IMR-90 (cell line): ENCODE measurements around the gene OR13C2. TPM values are rescaled to one million over a fixed set of nuclear protein-coding genes. Genes with fewer than 3 reads are reported as not detected.

ENCODE experiments used
- ATAC-seq: fragments of 200-7000 bp; cut with Tn5 transposase; 2 replicates; pipeline ENCODE4 v1.9.1; 2020; ENCODE audit warnings: low read depth, mild to moderate bottlenecking, moderate library complexity
- BruUV-seq: library from RNA; stranded (reverse); fragments of 400-500 nt; replicated peaks from 2 replicates; lab custom pipeline; 2021; lab: Mats Ljungman, UMichigan
- CTCF ChIA-PET: fragments of 300-600 bp; formaldehyde crosslinking; extraction: SDS; loops from one replicate; lab custom pipeline; 2021; ENCODE audit warnings: antibody characterized with exemption; lab: Yijun Ruan, JAX
- POLR2A ChIA-PET: fragments of 300-600 bp; sonication (Branson Sonifier 250); formaldehyde crosslinking; loops from one replicate; lab custom pipeline; 2022; ENCODE audit warnings: antibody characterized with exemption; ENCODE audit not compliant: unreplicated experiment; lab: Charles Lee
- DNase-seq: peaks from one replicate; pipeline ENCODE4 v3.0.0; 2013
- H2AFZ ChIP-seq: replicated peaks from 2 replicates; pipeline ENCODE3; 2013; ENCODE audit warnings: low read length, mild to moderate bottlenecking; ENCODE audit not compliant: poor library complexity
- H2AK5ac ChIP-seq: 2 replicates; pipeline ENCODE4 v1.6.1; 2013; ENCODE audit warnings: low read depth, low read length, inconsistent platforms
- H2AK9ac ChIP-seq: replicated peaks from 2 replicates; pipeline ENCODE3; 2013; ENCODE audit warnings: mild to moderate bottlenecking, low read depth, low read length, moderate library complexity; ENCODE audit not compliant: poor library complexity
- H2BK120ac ChIP-seq: 2 replicates; pipeline ENCODE4 v1.6.1; 2013; ENCODE audit warnings: low read depth, low read length, inconsistent platforms
- H2BK15ac ChIP-seq: 3 replicates; pipeline ENCODE4 v1.6.1; 2013; ENCODE audit warnings: low read depth, low read length, inconsistent platforms
- H2BK20ac ChIP-seq: 2 replicates; pipeline ENCODE4 v1.6.1; 2013; ENCODE audit warnings: low read depth, mild to moderate bottlenecking, inconsistent platforms, low read length, moderate library complexity
- H2BK5ac ChIP-seq: 2 replicates; pipeline ENCODE4 v1.6.1; 2013; ENCODE audit warnings: mild to moderate bottlenecking, low read depth, low read length, inconsistent platforms; ENCODE audit not compliant: poor library complexity, severe bottlenecking
- H3K14ac ChIP-seq: replicated peaks from 2 replicates; pipeline ENCODE4 v1.6.1; 2013; ENCODE audit warnings: low read depth, low read length, inconsistent platforms
- H3K18ac ChIP-seq: 2 replicates; pipeline ENCODE4 v1.6.1; 2013; ENCODE audit warnings: low read depth, low read length, control low read depth
- H3K23ac ChIP-seq: 2 replicates; pipeline ENCODE4 v1.6.1; 2013; ENCODE audit warnings: low read depth, low read length, inconsistent platforms
- H3K27ac ChIP-seq: 2 replicates; pipeline ENCODE4 v1.5.1; 2013; ENCODE audit warnings: mild to moderate bottlenecking, control low read depth, low read length; ENCODE audit not compliant: insufficient read depth
- H3K27me3 ChIP-seq: 2 replicates; pipeline ENCODE4 v1.6.1; 2013; ENCODE audit warnings: low read length; ENCODE audit not compliant: control insufficient read depth, insufficient read depth
- H3K36me3 ChIP-seq: 2 replicates; pipeline ENCODE4 v1.6.1; 2013; ENCODE audit warnings: low read length, mixed read lengths; ENCODE audit not compliant: control insufficient read depth, insufficient read depth
- H3K4ac ChIP-seq: 2 replicates; pipeline ENCODE4 v1.6.1; 2013; ENCODE audit warnings: low read depth, low read length, inconsistent platforms
- H3K4me1 ChIP-seq: 2 replicates; pipeline ENCODE4 v1.6.1; 2013; ENCODE audit warnings: low read length, mixed read lengths; ENCODE audit not compliant: control insufficient read depth, insufficient read depth
- H3K4me2 ChIP-seq: 2 replicates; pipeline ENCODE4 v1.6.1; 2013; ENCODE audit warnings: low read depth, mild to moderate bottlenecking, control low read depth, low read length, moderate library complexity
- H3K4me3 ChIP-seq: 2 replicates; pipeline ENCODE4 v1.5.1; 2013; ENCODE audit warnings: low read depth, mild to moderate bottlenecking, control low read depth, low read length, moderate library complexity; ENCODE audit not compliant: insufficient read depth
- H3K56ac ChIP-seq: 2 replicates; pipeline ENCODE4 v1.6.1; 2013; ENCODE audit warnings: low read length, inconsistent platforms; ENCODE audit not compliant: insufficient read depth; ENCODE audit errors: extremely low read depth
- H3K79me1 ChIP-seq, 2 experiments: 2 replicates each; pipeline ENCODE4 v1.6.1; 2013; ENCODE audit warnings: low read length in 2 of 2, inconsistent platforms in 1 of 2, low read depth in 1 of 2
- H3K9ac ChIP-seq: 2 replicates; pipeline ENCODE4 v1.6.1; 2013; ENCODE audit warnings: low read depth, low read length, control low read depth
- H3K9me1 ChIP-seq: 2 replicates; pipeline ENCODE4 v1.6.1; 2013; ENCODE audit warnings: low read length, inconsistent platforms; ENCODE audit not compliant: insufficient read depth
- H3K9me3 ChIP-seq: 2 replicates; pipeline ENCODE4 v1.6.1; 2013; ENCODE audit warnings: low read length; ENCODE audit not compliant: control insufficient read depth, insufficient read depth
- H4K20me1 ChIP-seq: 2 replicates; pipeline ENCODE4 v1.6.1; 2013; ENCODE audit warnings: low read length, inconsistent platforms; ENCODE audit not compliant: insufficient read depth
- H4K5ac ChIP-seq: 2 replicates; pipeline ENCODE4 v1.6.1; 2013; ENCODE audit warnings: mild to moderate bottlenecking, low read depth, low read length, control low read depth
- H4K8ac ChIP-seq, 2 experiments: 2 replicates each; pipeline ENCODE4 v1.6.1; 2013; ENCODE audit warnings: low read depth in 2 of 2, low read length in 2 of 2, control low read depth in 1 of 2, inconsistent platforms in 1 of 2
- H4K91ac ChIP-seq: 2 replicates; pipeline ENCODE4 v1.6.1; 2013; ENCODE audit warnings: low read depth, low read length, inconsistent platforms; ENCODE audit not compliant: insufficient read depth
- BHLHE40 ChIP-seq: fragments of 150-350 bp; IDR thresholded peaks from 2 replicates; pipeline ENCODE4 v1.6.1; 2016; ENCODE audit warnings: mild to moderate bottlenecking, low read depth, low read length
- CEBPB ChIP-seq: IDR thresholded peaks from 2 replicates; pipeline ENCODE4 v1.6.1; 2012; ENCODE audit warnings: low read depth, low read length, improper control_type of control experiment
- CHD1 ChIP-seq: IDR thresholded peaks from 2 replicates; pipeline ENCODE4 v1.6.1; 2012; ENCODE audit warnings: low read depth, low read length, improper control_type of control experiment
- MAZ ChIP-seq: IDR thresholded peaks from 2 replicates; pipeline ENCODE4 v1.6.1; 2012; ENCODE audit warnings: low read depth, mild to moderate bottlenecking, low read length, improper control_type of control experiment, moderate library complexity, borderline replicate concordance
- MXI1 ChIP-seq: IDR thresholded peaks from 2 replicates; pipeline ENCODE4 v1.6.1; 2012; ENCODE audit warnings: low read depth, mild to moderate bottlenecking, low read length, moderate library complexity, borderline replicate concordance
- NFE2L2 ChIP-seq: fragments of 150-350 bp; IDR thresholded peaks from 2 replicates; pipeline ENCODE4 v1.6.1; 2016; ENCODE audit warnings: low read depth, mild to moderate bottlenecking, low read length
- POLR2A ChIP-seq: IDR thresholded peaks from 2 replicates; pipeline ENCODE4 v1.6.1; 2012; ENCODE audit warnings: mild to moderate bottlenecking, low read depth, low read length
- RAD21 ChIP-seq: IDR thresholded peaks from 2 replicates; pipeline ENCODE4 v1.6.1; 2012; ENCODE audit warnings: low read length, improper control_type of control experiment
- RCOR1 ChIP-seq: IDR thresholded peaks from 2 replicates; pipeline ENCODE4 v1.6.1; 2012; ENCODE audit warnings: mild to moderate bottlenecking, low read length, improper control_type of control experiment; ENCODE audit not compliant: insufficient replicate concordance
- SMC3 ChIP-seq: fragments of 150-350 bp; IDR thresholded peaks from 2 replicates; pipeline ENCODE4 v1.6.1; 2016; ENCODE audit warnings: low read depth, mild to moderate bottlenecking, antibody characterized with exemption, low read length, moderate library complexity
- WGBS, 2 experiments: methylation state at CpG; one replicate each; pipeline versions ENCODE4 v1.1.5 to v1.1.7; 2013; ENCODE audit warnings: missing lambda C conversion rate in 2 of 2; ENCODE audit not compliant: insufficient read length in 1 of 2; ENCODE audit errors: extremely low coverage in 2 of 2; 5-methylcytosine and 5-hydroxymethylcytosine counted together
- dilution Hi-C: fragments of 300-500 bp; cut with HindIII; formaldehyde crosslinking; loops from one replicate; pipeline ENCODE4 v1.14.3; 2018; ENCODE audit warnings: low sequenced_read_pairs; ENCODE audit not compliant: unreplicated experiment
- in situ Hi-C: fragments of 300-500 bp; cut with MboI; formaldehyde crosslinking; loops from 3 replicates; pipeline ENCODE4 v1.14.3; 2019; ENCODE audit warnings: low sequenced_read_pairs, inconsistent platforms, mixed read lengths
- intact Hi-C: fragments of 100-400 bp; cut with micrococcal nuclease; formaldehyde crosslinking; loops from 2 replicates; pipeline ENCODE4 v1.10.0; 2022
- polyA plus RNA-seq, 3 experiments: library from polyadenylated mRNA; depleted of rRNA; stranded (reverse); fragments of >200 nt; gene quantifications; 2 replicates each; pipeline ENCODE4 v1.2.3, GENCODE V29; 2012; ENCODE audit warnings: low replicate concordance in 1 of 3
- total RNA-seq: library from RNA; depleted of rRNA; stranded (reverse); fragments of >200 nt; gene quantifications from 2 replicates; pipeline ENCODE4 v1.2.3, GENCODE V29; 2012
- TF ChIP-seq, protein P1 (sequence below): fragments of 150-350 bp; IDR thresholded peaks from 2 replicates; pipeline ENCODE4 v1.6.1; 2017; ENCODE audit warnings: mild to moderate bottlenecking, antibody characterized with exemption, low read length, low read depth
- TF ChIP-seq, protein P2 (sequence below): fragments of 150-350 bp; IDR thresholded peaks from 2 replicates; pipeline ENCODE4 v1.6.1; 2016; ENCODE audit warnings: low read depth, mild to moderate bottlenecking, low read length, moderate library complexity, borderline replicate concordance
- TF ChIP-seq, protein P3 (sequence below): conservative IDR thresholded peaks from 2 replicates; pipeline ENCODE4 v1.5.1; 2012; ENCODE audit warnings: mild to moderate bottlenecking, low read depth, low read length, improper control_type of control experiment

OR13C2 gene
- total and polyA plus RNA-seq, 2 of the 4 experiments (the other 2 are of a cell fraction): not detected

DNA sequence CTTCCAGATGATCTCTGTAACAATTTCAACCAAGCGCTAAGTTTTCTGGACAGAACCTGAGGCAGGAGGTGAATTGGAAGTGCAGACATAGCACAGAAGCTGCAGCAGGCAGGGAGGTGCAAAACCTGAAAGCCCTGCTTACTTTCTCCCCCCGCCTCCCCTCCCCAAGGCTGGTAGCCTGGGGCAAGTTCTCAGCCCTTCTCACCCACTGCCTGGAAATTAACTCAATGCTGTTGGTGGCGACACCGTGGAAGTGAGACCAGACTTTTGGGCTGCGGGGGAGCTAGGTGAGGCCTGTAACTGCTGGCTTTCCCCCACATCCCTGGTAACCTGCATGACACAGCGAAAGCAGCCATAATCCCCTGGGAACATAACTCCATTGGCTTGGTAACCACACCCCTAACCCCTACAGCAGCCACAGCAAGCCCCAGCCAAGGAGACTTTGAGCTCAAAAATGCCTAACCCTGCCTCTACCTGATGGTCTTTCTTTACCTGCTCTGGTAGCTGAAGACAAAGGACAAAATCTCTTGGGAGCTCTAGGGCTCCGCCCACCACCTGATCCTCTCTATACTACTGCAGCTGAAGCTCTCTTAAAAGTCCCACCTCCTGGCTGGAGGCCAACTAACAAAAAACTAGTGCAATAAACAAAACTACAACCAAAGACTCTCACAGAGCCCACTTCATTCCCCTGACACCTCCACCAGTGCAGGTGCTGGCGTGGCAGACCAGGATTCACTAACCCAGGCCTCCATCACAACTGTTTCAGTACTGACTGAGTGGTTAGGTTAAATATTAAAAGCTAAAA is 48.4 kb downstream of the OR13C2 start (continued):
- TF ChIP-seq POLR2A: no peak

DNA sequence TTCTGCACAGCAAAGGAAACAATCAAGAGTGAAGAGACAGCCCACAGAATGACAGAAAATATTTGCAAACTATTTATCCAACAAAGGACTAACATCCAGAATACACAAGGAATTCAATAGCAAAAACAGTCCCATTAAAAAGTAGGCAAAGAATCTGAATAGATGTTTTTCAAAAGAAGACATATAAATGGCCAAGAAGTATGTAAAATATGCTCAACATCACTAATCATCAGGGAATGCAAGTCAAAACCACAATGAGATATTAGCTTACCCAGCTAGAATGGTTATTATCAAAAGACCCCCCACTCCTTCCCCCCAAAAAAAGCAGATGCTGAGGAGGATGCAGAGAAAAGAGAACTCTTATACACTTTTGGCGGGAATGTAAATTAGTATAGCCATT is 49.9 kb downstream of the OR13C2 start:
- ChIA-PET POLR2A (no interaction called here), CTCF (no interaction called here)
- Histone ChIP-seq H4K20me1 (no peaks in the 10 kb centered on the region), H3K23ac (no peak overlapping the region), H2BK120ac (no peak overlapping the region), H3K14ac (no peak overlapping the region), H3K9me1 (no peaks in the 10 kb centered on the region), H2BK15ac (no peak overlapping the region), H3K4me3 (no peak overlapping the region), H4K5ac (no peak overlapping the region), H2AK9ac (no peak overlapping the region), H3K27ac (no peak overlapping the region), H4K8ac (no peak overlapping the region), H2BK5ac (no peak overlapping the region), H3K9ac (no peak overlapping the region), H3K36me3 (no peaks in the 10 kb centered on the region), H3K4me2 (no peak overlapping the region), H3K4me1 (no peaks in the 10 kb centered on the region), H2AK5ac (no peak overlapping the region), H3K9me3 (peaks cover 3% of the 10 kb centered on the region; the same call in 1 of the 2 replicates), H3K4ac (no peak overlapping the region), H3K79me1 (no peaks in the 10 kb centered on the region), H3K27me3 (no peaks in the 10 kb centered on the region), H2BK20ac (no peak overlapping the region), H4K91ac (no peak overlapping the region), H2AFZ (no peak overlapping the region), H3K56ac (no peak overlapping the region), H3K18ac (no peak overlapping the region)
- in situ Hi-C loops (no loop called here), dilution Hi-C loops (no loop called here), intact Hi-C loops (no loop called here)
- no CpG with 5 or more reads among the region's 1 CpG for WGBS, 2 experiments
- TF ChIP-seq POLR2A (no peak), CEBPB (no peak), SMC3 (no peak), BHLHE40 (no peak), MAZ (no peak), RCOR1 (no peak), MXI1 (no peak), NFE2L2 (no peak), RAD21 (no peak), CHD1 (no peak)
- TF ChIP-seq, protein P1, sequence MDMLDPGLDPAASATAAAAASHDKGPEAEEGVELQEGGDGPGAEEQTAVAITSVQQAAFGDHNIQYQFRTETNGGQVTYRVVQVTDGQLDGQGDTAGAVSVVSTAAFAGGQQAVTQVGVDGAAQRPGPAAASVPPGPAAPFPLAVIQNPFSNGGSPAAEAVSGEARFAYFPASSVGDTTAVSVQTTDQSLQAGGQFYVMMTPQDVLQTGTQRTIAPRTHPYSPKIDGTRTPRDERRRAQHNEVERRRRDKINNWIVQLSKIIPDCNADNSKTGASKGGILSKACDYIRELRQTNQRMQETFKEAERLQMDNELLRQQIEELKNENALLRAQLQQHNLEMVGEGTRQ: no peak
- TF ChIP-seq, protein P2, sequence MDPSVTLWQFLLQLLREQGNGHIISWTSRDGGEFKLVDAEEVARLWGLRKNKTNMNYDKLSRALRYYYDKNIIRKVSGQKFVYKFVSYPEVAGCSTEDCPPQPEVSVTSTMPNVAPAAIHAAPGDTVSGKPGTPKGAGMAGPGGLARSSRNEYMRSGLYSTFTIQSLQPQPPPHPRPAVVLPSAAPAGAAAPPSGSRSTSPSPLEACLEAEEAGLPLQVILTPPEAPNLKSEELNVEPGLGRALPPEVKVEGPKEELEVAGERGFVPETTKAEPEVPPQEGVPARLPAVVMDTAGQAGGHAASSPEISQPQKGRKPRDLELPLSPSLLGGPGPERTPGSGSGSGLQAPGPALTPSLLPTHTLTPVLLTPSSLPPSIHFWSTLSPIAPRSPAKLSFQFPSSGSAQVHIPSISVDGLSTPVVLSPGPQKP: no peak
- TF ChIP-seq, protein P3, sequence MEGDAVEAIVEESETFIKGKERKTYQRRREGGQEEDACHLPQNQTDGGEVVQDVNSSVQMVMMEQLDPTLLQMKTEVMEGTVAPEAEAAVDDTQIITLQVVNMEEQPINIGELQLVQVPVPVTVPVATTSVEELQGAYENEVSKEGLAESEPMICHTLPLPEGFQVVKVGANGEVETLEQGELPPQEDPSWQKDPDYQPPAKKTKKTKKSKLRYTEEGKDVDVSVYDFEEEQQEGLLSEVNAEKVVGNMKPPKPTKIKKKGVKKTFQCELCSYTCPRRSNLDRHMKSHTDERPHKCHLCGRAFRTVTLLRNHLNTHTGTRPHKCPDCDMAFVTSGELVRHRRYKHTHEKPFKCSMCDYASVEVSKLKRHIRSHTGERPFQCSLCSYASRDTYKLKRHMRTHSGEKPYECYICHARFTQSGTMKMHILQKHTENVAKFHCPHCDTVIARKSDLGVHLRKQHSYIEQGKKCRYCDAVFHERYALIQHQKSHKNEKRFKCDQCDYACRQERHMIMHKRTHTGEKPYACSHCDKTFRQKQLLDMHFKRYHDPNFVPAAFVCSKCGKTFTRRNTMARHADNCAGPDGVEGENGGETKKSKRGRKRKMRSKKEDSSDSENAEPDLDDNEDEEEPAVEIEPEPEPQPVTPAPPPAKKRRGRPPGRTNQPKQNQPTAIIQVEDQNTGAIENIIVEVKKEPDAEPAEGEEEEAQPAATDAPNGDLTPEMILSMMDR: no peak
- no TSS peak for BruUV-seq
- ATAC-seq (no peak), DNase-seq (no peak)
